GM12874 (cell line): ENCODE data around the gene BDH1.

Experiments
- TF ChIP-seq, protein P1 (sequence below): IDR thresholded peaks from 2 replicates; pipeline ENCODE4 v1.5.1; 2011; ENCODE audit warnings: low read depth, mild to moderate bottlenecking, control low read depth, low read length, moderate library complexity; ENCODE audit not compliant: insufficient read depth

Gene BDH1

DNA sequence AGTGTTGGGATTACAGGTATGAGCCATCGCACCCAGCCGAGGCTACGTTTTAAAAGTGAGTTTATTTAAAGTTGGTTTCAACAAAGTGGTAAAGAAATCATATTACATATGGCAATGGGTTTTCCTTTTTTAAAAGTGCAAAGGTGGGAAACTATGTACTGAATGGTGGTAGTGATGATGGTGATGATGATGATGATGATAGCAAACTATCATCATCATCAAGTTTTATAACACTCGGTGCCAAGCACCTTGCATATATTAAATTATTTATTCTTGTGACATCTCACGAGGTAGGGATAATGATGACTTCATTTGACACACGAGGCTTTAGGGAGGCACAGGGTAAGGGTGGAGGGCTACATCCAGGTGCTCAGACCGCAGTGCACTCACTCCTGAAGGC is 64.3 kb downstream of the BDH1 start:
- TF ChIP-seq, protein P1, sequence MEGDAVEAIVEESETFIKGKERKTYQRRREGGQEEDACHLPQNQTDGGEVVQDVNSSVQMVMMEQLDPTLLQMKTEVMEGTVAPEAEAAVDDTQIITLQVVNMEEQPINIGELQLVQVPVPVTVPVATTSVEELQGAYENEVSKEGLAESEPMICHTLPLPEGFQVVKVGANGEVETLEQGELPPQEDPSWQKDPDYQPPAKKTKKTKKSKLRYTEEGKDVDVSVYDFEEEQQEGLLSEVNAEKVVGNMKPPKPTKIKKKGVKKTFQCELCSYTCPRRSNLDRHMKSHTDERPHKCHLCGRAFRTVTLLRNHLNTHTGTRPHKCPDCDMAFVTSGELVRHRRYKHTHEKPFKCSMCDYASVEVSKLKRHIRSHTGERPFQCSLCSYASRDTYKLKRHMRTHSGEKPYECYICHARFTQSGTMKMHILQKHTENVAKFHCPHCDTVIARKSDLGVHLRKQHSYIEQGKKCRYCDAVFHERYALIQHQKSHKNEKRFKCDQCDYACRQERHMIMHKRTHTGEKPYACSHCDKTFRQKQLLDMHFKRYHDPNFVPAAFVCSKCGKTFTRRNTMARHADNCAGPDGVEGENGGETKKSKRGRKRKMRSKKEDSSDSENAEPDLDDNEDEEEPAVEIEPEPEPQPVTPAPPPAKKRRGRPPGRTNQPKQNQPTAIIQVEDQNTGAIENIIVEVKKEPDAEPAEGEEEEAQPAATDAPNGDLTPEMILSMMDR = no peak

DNA sequence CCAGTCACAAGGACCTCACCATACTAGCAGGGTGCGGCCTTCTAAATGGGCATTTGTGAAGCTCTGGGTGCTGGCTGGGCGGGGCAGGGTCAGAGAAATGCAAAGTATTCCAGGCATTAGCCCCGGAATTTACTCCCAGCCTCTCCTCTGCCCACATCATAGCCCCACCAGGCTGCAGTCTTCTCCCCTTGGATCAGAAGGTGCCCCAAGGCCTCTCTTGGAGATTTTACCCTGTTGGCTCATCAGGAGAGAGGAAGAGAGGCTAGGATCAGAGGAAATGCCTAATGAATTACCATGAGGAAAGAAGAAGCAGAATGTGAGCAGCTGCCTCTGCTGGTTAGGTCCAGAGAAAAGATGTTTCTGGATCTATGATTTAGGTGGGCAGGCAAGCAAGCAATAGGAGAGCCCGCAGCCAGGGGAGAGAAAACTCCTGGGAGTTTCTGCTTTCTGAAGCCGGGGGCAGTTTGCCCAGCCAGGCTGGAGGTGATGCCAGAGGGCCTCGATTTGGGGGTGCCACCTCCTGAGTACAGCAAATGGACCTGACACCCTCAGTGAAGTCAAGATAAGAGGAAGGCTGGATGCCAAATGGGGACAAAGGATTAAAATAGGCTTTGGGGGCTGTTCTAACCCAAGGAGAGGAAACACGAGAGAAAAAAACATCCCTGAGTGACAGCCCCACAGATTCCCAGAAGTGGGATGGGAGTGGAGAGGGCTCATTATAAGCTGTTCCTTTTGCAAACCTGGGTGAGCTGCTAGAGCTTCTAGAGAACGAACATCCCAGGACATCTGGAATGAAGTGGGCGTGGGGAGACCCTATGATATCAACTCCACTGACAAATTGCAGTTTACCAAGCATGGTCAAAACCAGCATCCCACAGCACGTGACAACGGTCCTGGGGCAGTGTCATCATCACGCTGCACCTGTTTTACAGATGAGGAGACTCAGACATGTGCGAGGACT is 65.4 kb downstream of the BDH1 start:
- TF ChIP-seq, protein P1 = no peak

DNA sequence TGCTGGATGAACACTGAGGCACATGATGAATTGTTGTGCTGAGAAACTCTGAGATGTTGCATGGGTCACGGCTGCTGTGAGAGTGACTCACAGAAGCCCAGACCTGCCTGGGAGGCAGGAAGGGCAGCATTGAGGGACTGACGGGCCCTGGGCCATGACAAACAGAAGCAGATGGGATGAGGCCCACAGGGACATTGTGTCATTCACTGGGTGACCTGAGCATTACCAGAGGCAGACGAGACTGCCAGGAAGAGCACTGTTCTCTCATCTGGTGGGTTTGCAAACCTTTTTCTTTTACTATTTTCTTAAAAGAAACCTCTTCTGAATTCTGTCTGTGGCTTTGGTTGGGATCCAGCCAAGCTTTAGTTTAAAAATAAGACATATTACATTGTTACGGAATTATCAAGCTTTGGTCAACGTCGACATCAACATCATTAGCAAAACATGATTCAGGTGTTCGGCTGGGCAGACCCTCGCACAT is 67.8 kb downstream of the BDH1 start:
- TF ChIP-seq, protein P1 = no peak

DNA sequence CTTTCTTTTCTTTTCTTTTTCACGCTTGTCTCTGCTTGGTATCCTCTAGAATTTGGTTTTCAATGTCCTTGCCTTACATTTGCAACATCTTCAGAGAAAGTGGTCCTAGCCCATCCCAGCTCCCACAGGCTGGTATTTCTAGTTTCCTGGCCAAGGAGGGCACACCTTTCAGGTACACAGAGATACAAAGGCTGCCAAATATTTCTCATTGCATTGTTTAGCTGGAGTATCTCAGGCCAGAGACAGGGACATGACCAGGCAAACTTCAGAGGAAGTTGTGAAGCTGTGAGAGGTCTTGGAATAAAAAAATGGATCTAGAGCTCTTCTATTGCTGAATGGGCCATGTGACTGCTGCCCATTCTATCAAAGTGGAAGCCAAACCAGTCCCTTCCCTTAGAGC is 68.9 kb downstream of the BDH1 start:
- TF ChIP-seq, protein P1 = no peak

DNA sequence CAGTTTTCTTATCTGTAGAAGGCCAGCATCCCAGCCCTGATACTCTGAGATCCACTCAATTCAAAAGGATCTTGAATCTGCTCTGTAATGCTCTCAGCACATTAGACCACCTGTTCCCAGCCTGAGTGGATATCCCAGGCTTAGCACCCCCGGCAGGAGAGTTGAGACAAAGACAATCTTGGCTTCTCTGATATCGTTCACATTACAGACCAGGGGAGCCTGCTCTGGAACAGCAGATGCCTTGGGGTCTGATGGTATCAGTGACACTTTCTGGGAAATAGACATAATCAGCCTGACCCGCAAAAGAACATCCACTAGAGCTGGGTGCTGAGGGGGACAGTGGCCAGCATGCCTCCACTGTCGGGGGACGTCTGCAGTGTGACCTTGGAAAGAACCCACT is 70.6 kb downstream of the BDH1 start:
- TF ChIP-seq, protein P1 = no peak

DNA sequence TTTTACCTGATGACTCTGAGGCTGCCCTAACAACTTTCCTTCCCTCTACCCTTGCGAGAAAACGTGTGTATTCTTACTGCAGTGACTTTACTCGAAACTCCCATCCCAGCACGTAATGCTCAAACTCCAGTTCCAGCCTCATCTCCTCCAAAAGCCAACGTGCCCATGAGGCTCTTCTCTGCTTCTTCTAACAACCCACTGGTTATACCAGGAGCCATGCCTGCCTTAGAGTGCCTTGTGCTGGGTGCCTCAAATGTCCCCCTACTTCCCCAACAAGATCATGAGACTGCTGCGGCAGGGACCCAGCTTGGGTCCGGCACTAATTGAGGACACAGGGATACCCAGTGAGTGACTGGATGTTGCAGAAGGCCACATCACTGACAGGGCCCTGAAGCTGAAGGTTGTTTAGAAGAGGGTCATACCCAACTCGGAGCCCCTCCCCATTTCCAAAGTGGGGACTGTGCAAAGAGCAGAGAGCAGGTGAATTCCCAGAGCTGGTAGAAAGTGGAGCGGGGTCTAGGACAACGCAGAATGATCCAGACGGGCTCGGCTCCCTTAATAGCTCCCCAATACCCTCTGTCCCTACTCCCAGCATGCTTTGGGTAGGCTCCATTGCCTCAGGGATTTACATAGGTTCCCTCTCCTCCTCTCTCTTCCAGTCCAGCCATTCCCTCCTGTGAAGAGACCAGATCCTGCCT is 71.4 kb downstream of the BDH1 start:
- TF ChIP-seq, protein P1 = no peak

DNA sequence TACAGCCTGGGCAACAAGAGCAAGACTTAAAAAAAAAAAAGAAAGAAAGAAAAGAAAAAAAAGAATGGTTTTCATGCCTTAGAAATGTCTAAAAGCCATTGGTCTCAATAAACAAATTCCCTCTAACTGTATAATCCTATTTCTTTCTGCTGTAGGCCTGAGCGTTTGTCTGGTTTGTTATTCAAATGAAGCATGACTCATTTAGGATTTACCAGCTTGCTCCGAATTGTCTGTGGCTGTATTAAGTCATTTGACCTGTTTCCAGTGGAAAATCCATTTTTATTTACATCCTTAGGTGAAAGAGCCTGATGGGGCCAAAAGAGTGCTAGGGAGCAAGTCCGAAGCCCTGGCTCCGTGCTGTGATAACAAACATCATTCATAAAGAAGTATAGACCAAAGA is 73.8 kb downstream of the BDH1 start:
- TF ChIP-seq, protein P1 = no peak
